ENCODE results near the gene TPRG1L.
A peak's percentile ranks its signal among the peaks of the same experiment; 100 is the strongest.

DNA sequence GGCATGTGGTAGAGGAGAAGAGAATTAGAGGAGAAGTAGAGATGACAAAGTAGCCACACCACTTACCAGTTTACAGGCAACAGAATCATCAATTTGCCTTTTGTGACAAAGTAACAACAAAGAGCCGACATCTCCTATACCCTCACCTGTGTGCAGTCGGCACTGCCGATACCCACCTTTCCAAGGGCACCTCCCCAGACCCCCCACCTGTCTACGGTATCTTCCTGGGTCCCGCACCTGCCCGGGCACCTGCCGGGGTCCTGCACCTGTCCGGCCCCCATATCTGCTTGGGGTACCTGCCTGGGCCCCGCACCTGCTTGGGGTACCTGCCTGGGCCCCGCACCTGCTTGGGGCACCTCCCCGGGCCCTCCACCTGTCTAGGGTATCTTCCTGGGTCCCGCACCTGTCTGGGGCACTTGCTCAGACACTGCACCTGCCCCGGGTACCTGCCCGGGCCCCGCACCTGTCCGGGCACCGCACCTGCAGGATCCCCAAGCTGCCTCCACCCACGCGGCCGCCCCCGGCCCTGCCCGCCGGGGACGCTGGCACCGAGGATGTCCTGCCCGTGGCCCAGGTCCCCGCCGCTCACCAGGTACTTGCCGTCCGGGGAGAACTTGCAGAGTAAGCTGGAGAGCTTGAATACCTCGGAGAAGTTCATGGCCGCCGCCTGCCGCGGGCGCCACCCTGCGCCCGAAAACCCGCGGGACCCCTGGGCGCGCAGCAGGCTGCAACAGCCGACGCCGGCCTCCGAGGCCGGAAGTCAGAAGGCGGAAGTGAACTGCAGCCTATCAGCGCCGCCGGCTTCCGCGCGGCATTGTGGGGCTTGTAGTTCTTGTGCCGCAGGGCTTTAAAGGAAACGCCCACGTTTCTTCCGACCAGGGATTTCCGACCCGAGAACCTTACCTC lies 24.8 kb downstream of the TPRG1L start, which contains the start of gene WRAP73:
- TF ChIP-seq, protein P1, sequence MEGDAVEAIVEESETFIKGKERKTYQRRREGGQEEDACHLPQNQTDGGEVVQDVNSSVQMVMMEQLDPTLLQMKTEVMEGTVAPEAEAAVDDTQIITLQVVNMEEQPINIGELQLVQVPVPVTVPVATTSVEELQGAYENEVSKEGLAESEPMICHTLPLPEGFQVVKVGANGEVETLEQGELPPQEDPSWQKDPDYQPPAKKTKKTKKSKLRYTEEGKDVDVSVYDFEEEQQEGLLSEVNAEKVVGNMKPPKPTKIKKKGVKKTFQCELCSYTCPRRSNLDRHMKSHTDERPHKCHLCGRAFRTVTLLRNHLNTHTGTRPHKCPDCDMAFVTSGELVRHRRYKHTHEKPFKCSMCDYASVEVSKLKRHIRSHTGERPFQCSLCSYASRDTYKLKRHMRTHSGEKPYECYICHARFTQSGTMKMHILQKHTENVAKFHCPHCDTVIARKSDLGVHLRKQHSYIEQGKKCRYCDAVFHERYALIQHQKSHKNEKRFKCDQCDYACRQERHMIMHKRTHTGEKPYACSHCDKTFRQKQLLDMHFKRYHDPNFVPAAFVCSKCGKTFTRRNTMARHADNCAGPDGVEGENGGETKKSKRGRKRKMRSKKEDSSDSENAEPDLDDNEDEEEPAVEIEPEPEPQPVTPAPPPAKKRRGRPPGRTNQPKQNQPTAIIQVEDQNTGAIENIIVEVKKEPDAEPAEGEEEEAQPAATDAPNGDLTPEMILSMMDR (IDR thresholded peaks at IDR 0.05) = peak in 1 of 6 experiments; percentile 18
- peak in 2 of 4 donors; percentile 63 to 72 for TF ChIP-seq POLR2A (IDR thresholded peaks at IDR 0.05)

Measured in esophagus squamous epithelium (tissue), 4 donors.